Islet of Langerhans (tissue), 1 donor: ENCODE results near the gene GRXCR2.
"Not testable (repeated sequence)": the region's sequence is repeated elsewhere in the genome, so short reads cannot be mapped to it uniquely, and the experiment has no call there.

ENCODE experiments used
- FAIRE-seq: peaks from one replicate; lab custom pipeline; 2011; peaks lifted over from hg19 to GRCh38; lab: Jason Lieb, UNC

GRXCR2 gene

GRCh38 chr5:145872914-145873313 is at the start of gene GRXCR2:
Gene GRXCR2, minus strand, starts transcription at chr5:145873014. Its CDS starts 46 bp downstream, at chr5:145872968.
- FAIRE-seq = no peak

- no peak for FAIRE-seq
Measured at GRCh38 chr5:145922059-145922458, 49.2 kb upstream of the GRXCR2 start.

- no peak for FAIRE-seq
Measured at GRCh38 chr5:145921211-145921610, 48.4 kb upstream of the GRXCR2 start.

GRCh38 chr5:145920542-145921210 is 47.9 kb upstream of the GRXCR2 start:
- no peak for FAIRE-seq

- no peak for FAIRE-seq
Measured at GRCh38 chr5:145919413-145919812, 46.6 kb upstream of the GRXCR2 start.

- FAIRE-seq = no peak
Measured at GRCh38 chr5:145918397-145918796, 45.6 kb upstream of the GRXCR2 start.

DNA sequence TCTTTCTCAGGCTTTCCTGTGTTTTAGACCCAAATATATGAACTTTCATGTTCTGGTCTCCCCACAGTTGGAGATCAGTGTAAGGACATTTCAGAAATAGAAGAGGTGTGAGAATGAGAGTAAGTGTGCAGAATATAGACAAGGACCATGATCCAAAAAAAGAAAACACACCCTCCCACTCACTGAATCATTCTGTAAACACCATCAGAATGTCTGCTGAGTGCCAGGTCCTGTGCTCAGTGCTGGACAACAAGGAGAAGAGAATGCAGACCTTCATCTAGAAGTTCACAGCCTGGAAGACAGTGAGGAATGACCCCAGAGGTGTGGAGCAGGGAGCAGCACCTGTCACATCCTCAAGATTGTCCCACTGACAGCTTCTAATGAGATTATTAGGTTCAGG is 44.5 kb upstream of the GRXCR2 start:
- no peak for FAIRE-seq

DNA sequence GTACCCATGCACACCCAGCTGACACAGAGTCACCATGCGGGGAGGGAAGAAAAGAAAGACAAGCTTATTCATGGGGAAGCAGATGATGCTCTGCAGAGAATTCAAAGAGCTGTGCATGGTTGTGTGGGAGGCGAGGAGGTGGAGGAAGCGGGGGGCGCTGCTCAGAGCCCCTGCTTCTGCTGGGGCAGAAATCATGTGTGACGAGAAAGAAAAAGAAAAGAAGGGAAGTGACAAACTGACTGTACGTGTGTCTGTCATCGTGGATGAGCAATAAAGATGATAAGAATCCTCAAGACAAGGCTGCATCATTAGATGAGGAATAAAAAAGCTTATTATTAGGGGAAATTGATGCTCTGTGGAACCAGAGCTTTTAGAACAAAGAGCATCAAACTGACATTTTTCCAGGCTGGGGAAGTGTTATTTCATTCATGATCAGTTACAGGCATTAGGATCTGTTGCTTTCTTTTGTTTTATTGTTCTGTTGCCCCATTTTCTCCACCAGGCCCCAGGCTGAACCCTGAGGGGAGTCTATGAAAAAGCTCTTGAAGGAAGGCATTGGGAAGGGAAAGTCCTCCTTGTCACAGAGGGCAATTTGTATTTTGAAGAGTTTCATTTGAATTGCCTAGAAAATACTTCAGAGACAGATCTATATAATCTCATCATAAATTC is 43.3 kb upstream of the GRXCR2 start:
- FAIRE-seq = no peak

DNA sequence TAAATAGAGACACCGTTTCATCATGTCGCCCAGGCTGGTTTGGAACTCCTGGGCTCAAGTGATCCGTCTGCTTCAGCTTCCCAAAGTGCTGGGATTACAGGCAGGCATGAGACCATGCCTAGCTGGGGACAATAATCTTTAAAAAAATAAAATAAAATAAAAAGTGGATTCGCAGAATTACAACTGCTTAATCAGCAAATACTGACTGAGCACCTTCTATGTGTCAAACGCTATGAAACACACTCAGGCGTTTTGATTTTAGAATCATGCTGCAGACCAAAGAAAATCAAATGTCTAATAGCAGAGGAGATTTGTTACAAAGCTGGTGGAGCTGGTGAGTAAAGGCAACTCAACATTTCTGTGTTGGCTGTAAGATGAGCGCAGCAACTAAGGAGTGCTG is 40.9 kb upstream of the GRXCR2 start:
- no peak for FAIRE-seq

DNA sequence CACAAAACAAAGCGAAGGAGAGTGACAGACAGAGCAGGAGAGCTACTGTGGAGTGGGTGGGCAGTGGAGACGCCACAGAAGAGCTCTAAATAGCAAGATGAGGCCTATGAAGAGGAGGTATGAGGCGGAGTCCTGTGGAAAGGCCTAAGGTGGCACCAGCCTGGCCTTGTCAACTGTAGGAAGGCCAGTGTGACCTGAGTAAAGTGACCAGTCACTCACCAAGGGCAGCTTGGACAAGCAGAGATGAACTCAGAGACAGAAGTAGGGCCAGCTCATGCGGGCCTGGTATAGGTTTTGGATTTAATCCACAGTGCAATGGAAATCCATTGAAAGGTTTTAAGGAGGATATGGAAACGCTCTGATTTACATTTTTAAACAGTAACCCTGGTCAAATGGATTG is 39.8 kb upstream of the GRXCR2 start:
- no peak for FAIRE-seq

DNA sequence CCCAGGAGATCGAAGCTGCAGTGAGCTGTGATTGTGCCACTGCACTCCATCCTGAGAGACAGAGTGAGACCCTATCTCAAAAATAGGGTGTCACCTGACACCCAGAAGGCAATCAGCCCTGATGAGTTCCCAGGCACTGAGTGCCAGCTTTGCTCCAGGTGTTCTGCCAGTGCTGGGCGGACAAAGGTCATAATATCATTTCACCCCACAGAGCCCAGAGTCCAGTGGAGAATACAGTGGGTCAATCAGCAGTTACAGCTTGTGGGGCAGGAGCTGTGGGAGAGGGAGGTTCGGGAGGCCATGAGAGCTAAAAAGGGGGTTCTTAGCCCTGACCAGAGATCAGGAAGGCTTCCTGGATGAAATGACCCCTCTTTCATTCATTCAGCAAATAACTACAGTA is 39.2 kb upstream of the GRXCR2 start:
- FAIRE-seq = no peak

- FAIRE-seq = no peak
Measured at GRCh38 chr5:145911164-145911563, 38.4 kb upstream of the GRXCR2 start.

DNA sequence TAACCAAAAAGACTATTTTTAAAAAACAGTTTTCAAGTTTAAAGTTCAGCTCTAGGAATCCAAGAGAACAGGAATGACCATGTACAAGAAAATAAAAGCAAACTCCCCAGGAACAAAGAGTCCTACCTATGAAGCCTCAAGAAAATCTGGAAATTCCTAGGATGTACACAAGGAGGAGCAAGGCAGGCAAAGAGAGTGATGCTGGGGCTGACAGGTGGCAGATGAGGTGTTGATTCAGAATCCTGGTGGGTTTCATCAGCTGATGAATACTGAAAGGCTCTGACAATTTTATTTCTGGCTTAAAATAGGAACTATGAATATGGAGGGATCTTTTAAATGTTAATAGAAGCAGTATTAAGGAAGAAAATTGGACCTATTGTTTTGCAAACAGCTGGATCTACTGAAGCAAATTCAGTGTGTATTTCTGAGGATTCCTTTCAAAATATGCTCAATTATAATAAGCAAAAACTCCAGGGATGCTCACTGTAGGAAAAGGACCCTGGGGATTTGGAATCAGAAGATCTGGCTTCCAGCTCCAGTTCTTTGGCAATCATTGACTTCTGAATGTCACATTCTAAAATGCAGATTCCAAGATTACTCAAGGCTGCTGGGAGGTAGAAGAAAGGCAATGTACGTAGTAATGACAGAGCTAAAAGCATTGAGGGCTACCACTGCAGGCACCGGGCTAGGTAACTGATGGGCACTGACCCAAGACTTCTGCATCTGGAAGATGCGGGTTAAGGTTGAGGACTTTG is 35.6 kb upstream of the GRXCR2 start:
- no peak for FAIRE-seq

GRCh38 chr5:145906401-145906800 is 33.6 kb upstream of the GRXCR2 start:
- no peak for FAIRE-seq

DNA sequence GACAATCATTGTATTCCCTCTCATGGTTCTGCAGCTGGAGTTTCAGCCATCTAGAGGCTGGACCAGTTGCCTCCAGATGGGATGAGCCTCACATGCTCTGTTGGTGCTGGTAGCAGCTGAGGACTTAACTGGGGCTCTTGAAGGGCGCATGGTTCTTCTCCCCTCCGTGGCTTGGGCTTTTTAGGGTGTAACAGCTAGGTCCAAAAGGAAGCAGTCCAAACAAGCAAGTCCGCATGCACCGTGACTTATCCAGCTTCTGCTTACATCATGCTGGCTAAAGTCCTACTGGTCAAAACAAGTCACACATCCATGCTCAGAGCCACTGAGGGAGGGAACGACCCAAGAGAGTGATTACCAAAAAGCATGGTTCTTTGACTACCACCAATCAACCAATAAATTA is 31.9 kb upstream of the GRXCR2 start:
- no peak for FAIRE-seq

GRCh38 chr5:145903867-145904266 is 31.1 kb upstream of the GRXCR2 start:
- no peak for FAIRE-seq

GRCh38 chr5:145903113-145903512 is 30.3 kb upstream of the GRXCR2 start:
- no peak for FAIRE-seq

GRCh38 chr5:145902421-145902820 is 29.6 kb upstream of the GRXCR2 start:
- no peak for FAIRE-seq

GRCh38 chr5:145898171-145898570 is 25.4 kb upstream of the GRXCR2 start:
- no peak for FAIRE-seq

- FAIRE-seq = not testable (repeated sequence)
Measured at GRCh38 chr5:145891378-145891777, 18.6 kb upstream of the GRXCR2 start.

DNA sequence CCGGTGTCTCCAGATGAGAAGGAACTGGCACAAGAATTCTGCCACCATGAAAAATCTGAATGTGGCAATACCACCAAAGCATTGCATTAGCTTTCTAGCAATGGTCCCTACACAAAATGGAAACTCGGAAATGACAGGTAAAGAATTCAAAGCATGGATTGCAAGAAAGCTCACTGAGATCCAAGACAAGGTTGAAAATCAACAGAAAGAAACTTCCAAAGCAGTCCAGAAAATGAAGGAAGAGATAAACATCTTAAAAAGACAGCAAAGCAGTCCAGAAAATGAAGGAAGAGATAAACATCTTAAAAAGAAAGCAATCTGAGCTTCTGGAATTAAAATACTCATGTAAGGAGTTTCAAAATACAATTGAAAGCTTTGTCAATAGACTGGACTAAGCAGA is 16.8 kb upstream of the GRXCR2 start:
- no peak for FAIRE-seq

DNA sequence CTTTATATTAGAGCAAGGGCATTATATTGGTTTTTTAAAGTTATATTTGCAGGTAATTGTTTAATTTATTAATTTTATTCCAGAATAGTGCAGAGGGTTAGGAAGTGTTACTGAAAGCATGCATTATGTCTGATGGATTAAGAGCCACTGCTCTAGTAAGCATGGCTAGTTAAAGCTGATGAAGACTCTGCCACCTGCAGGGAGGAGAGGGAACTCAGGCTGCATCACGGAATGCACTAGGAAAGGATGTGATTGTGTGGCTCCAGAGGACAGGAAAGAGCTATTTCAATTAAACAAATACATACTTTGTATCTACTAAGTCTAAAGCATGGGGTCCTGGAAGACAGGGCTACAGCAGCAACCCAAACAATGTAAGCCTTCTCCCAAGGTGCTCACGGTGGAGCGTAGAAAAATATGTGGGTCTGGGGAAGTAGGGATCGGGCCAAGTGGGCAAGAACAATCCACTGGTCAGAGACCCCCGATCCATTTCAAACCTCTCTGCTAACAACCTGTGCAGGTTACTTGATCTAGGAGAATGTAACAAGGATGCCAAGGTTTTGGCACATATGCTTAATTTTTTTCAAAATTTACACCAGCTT is 15.3 kb upstream of the GRXCR2 start:
- FAIRE-seq = peak; percentile 74

- FAIRE-seq = no peak
Measured at GRCh38 chr5:145887217-145887616, 14.4 kb upstream of the GRXCR2 start.
